IPS DF 4.7 (cell line): Measurements from ENCODE around the gene ZFP82.

ENCODE experiments used
- DNase-seq: peaks from one replicate; pipeline ENCODE4 v3.0.0-alpha.2; 2013; ENCODE audit warnings: low spot score; ENCODE audit errors: extremely low read depth

Gene ZFP82

DNA sequence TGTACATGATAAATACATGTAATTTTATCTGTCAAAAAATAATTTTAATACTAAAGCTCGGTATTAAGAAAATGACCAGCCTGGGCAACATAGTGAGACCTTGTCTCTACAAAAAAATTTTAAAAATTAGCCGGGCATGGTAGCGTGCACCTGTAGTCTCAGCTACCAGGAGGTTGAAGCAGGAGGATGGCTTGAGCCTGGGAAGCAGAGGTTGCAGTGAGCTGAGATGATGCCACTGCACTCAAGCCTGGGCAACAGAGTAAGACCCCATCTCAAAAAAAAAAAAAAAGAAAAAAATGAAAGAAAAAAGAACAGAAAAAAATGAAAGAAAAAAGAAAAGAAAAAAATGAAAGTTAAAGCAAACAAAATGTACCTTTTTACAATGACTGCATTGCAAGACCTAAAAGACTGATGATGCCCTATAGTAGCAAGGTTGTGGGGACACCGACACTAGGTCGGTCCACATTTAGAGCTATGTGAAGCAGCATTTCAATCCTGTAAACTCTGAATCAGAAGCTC, 44.7 kb downstream of the ZFP82 start:
- DNase-seq, result no peak

DNA sequence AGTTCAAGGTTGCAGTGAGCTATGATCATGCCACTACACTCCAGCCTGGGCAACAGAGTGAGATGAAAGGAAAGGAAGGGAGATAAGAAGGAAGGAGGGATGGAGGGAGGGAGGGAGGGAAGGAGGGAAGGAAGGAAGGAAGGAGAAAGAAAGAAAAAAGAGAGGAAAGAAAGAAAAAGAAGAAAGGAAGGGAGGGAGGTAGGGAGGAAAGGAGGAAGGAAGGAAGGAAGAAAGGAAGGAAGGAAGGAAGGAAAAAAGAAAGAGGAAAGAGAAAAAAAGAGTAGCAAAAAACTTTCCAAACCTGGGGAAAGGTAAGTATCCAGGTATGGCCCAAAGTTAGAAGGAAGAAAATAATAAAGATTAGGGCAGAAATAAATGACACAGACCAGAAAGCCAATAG, 46.6 kb downstream of the ZFP82 start:
- no peak for DNase-seq

DNA sequence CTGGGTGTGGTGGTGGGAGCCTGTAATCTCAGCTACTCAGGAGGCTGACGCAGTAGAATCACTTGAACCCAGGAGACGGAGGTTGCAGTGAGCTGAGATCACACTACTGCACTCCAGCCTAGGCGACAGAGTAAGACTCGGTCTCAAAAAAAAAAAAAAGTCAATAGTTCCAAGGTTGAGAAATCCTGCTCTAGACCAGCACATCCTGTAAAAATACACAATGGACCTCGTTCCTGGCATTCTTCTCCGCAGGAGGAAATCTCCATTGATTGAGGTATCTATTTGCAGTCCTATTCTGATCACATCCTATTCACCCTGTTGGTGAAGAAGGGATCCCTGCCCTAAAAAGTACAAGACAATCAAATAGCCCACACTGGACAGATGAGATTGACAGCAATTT, 54.6 kb downstream of the ZFP82 start:
- DNase-seq, result no peak
